GM18505 (cell line): ENCODE measurements around the gene ADGRG4.

ENCODE experiments used
- ATAC-seq: cut with Tn5 transposase; IDR thresholded peaks from one replicate; pipeline ENCODE4 v1.9.1; 2021; ENCODE audit not compliant: unreplicated experiment
- POLR2A ChIP-seq: IDR thresholded peaks from 4 replicates; pipeline ENCODE4 v1.6.1; 2011; ENCODE audit warnings: borderline replicate concordance; ENCODE audit not compliant: insufficient read depth, insufficient read length; ENCODE audit errors: extremely low read depth

Gene ADGRG4

GRCh38 chrX:136310411-136310810, 9.6 kb downstream of the ADGRG4 start:
- no peak for TF ChIP-seq POLR2A
- ATAC-seq, result no peak

GRCh38 chrX:136318156-136318555, 17.4 kb downstream of the ADGRG4 start:
- no peak for TF ChIP-seq POLR2A
- ATAC-seq, result no peak

- no peak for TF ChIP-seq POLR2A
- no peak for ATAC-seq
Observed at GRCh38 chrX:136318895-136319597, 18.3 kb downstream of the ADGRG4 start.

- no peak for ATAC-seq
- TF ChIP-seq POLR2A, result no peak
Observed at GRCh38 chrX:136319600-136319999, 18.8 kb downstream of the ADGRG4 start.

- no peak for ATAC-seq
- no peak for TF ChIP-seq POLR2A
Observed at GRCh38 chrX:136321532-136321931, 20.8 kb downstream of the ADGRG4 start.

GRCh38 chrX:136322064-136322463, 21.3 kb downstream of the ADGRG4 start:
- no peak for TF ChIP-seq POLR2A
- ATAC-seq, result no peak

GRCh38 chrX:136325377-136325776, 24.6 kb downstream of the ADGRG4 start:
- no peak for TF ChIP-seq POLR2A
- no peak for ATAC-seq

- no peak for ATAC-seq
- no peak for TF ChIP-seq POLR2A
Observed at GRCh38 chrX:136328933-136329332, 28.2 kb downstream of the ADGRG4 start.

GRCh38 chrX:136336623-136337022, 35.9 kb downstream of the ADGRG4 start:
- no peak for TF ChIP-seq POLR2A
- no peak for ATAC-seq

GRCh38 chrX:136339702-136340101, 38.9 kb downstream of the ADGRG4 start:
- TF ChIP-seq POLR2A, result no peak
- no peak for ATAC-seq

- no peak for TF ChIP-seq POLR2A
Observed at GRCh38 chrX:136344320-136344719, 43.6 kb downstream of the ADGRG4 start.

GRCh38 chrX:136346506-136346905, 45.7 kb downstream of the ADGRG4 start:
- no peak for TF ChIP-seq POLR2A
- no peak for ATAC-seq

More at GRCh38 chrX:136344320-136344719, 43.6 kb downstream of the ADGRG4 start:
- no peak for ATAC-seq

- ATAC-seq, result no peak
- TF ChIP-seq POLR2A, result no peak
Observed at GRCh38 chrX:136347706-136348105, 46.9 kb downstream of the ADGRG4 start.

GRCh38 chrX:136353526-136354093, 52.8 kb downstream of the ADGRG4 start:
- no peak for ATAC-seq
- TF ChIP-seq POLR2A, result no peak
